Measurements from ENCODE around the gene CBLB.

CBLB gene

GRCh38 chr3:105813710-105814109 lies 55.1 kb downstream of the CBLB start:
- no peak for DNase-seq

GRCh38 chr3:105812194-105812586 lies 56.6 kb downstream of the CBLB start:
- DNase-seq: no peak

- DNase-seq: peak; percentile 18
Measured at GRCh38 chr3:105811518-105812193, 57.2 kb downstream of the CBLB start.

DNA sequence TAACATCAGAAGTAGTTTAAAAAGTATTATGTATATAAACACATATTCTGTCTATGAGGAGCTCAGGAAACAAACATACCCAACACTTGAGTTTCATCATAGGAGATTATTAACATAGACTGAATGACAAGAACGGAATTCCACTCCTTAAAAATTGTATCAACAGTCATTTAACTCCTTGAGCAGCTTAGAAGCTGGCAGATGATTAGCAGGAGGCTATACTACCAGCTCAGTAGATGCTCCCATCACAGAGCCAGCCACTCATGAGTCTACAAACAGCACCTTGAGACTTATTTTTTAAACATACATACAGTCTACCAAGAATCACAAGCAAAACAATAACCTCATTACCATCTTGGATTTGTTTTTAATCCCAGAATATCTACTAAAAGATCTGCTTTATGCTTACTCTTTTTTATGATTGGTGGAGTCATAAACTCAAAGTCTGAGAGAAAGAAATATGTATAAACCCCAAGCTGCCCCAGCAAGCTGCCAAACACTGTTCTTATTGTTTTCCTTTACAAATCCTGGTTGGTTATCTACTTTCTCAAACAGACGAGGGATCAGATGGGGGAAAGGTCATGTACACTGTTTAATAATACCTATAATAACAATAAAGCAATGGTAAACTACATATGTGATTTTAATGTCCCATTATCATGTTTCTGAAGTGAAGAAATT lies 59.5 kb downstream of the CBLB start:
- DNase-seq: no peak

- no peak for DNase-seq
Measured at GRCh38 chr3:105807701-105808100, 61.1 kb downstream of the CBLB start.

- DNase-seq: no peak
Measured at GRCh38 chr3:105807146-105807545, 61.7 kb downstream of the CBLB start.

GRCh38 chr3:105806359-105806758 lies 62.5 kb downstream of the CBLB start:
- DNase-seq: peak; percentile 92

DNA sequence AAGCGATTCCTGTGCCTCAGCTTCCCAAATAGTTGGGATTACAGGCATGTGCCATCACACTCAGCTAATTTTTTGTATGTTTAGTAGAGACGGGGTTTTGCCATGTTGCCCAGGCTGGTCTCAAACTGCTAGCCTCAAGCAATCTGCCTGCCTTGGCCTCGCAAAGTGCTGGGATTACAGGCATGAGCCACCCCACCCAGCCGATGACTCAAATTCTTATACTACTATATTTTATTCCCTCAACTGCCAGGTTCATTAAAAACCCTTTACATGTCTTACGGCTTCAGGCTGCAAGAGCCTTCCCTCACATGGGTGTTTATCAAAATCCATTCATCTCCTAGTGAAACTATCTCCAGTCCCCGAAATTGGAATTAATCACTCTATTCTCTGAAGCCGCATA lies 63.4 kb downstream of the CBLB start:
- no peak for DNase-seq

DNA sequence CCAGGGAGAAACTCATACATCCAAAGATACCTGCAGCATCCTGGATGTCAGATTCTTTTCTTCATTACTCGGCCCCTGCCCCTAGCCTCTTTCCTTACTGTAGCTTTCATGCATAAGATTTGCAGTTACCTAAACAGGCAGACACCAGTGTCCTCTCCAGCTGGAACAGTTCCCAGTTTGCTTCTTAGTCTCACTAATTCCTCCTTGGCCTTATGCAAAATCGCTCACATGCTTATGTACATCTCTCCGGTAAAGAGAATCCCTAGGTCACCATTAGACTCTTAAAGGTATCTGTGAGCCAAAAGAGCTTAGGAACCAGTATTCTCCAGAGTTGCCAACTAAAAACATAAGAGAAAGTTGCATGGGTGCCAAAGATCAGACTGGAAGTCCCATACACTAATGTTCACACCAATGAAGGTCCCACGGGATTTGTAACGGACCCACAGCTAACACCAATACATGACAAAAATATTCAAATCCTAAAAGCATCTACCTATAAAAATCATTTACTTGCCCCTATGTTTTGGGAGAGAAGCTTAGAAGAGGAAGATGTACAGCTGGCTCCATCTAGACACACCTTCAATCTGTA lies 66.6 kb downstream of the CBLB start:
- DNase-seq: no peak

DNA sequence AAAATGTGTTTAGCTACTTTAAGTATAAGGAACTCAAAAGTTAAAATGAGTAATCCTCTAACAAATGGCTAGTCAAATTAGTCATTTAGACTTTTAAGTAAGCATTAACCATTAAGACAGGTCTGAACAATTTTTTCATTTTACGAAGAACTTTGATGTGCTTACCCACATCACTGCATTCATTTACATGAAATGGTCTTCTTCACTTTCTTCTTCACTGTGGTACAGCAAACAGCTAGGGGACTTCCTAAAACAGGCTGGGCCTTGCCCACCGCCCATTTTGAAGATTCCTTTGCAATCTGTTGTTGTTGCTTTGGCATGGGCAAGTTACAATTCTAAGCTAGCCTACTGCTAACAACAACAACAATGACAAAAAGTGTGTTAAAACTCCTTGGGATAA lies 67.4 kb downstream of the CBLB start:
- DNase-seq: no peak

DNA sequence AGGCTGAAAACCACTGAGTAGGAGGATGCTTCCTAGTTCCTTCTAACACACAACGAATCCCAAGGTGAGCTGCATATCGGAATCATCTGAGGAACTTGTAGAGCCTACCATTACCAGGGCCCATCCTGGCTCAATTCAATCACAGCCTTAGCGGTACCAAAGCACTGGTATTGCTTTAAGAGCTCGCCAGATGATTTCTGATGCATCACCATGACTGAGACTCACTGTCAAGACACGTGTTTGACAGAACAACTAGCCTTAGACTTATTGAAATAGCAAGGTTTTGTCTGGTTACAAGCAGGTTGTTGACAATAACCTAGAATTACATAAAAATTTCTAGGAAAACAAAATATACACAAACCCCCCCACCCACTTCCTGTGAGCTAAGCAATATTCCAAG lies 68.5 kb downstream of the CBLB start:
- DNase-seq: no peak

- DNase-seq: no peak
Measured at GRCh38 chr3:105799286-105799685, 69.5 kb downstream of the CBLB start.

DNA sequence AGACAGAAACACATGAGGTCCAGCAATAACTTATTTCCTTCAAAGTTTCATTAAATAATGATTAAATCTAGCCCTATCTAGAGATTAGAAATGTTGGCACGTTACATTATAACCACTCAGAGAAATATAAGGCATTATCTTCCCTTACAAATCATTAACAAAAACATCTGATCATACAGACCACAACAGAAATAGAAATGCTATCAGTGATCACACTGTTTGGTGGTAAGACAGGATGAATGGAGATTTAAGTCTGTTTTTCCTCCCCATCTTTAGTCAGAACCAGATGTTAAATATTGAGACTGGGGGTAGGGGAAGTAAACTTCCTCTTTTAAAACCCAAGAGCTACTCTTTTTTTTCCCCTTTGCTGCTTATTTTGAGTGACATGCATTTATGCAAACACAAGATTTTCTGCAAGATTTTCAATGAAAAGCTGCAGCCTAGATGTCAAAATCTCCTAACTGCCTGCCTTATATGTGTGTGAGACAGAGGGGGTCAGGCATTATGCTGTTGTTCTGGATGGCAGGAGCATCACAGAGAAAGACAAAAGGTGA lies 70.4 kb downstream of the CBLB start:
- DNase-seq: peak; percentile 89

- DNase-seq: no peak
Measured at GRCh38 chr3:105793040-105793439, 75.8 kb downstream of the CBLB start.

DNA sequence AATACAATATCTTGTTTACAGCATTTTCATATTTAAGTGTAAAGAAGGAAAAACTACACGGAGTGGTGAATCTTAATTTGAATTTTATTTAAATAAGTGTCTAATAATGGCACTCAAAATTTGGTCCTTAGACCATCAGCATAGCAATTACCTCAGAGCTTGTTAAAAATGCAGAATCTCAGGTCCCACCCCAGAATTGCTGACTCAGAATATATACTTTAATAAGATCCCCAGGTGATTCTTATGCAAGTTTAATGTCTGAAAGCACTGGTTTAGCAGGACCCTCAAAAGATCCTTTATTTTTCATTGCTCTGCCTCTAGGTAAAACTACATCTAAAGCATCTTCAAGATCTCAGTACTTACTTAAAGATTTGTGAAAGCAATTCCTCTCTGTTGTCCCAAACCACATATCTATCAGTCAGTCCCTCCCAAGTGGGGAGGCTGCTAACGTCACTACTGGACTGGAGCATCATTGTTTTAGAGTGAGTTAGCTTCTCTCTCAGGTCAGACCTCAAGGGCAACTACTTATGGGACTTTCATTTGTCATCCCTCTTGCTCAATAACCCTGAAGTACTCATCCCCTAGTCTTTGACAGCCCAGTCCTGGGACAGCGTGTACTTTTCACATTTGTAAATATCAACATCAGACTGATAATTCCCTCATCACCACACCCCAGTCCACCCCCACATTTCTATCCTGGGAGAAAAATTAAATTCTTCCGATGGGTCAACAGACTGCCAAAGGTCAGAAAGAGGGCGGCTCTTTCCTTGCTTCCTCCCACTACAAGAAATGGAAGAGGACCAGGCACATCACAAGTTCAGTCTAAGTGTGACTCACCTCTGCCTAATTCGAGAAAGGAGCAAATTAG lies 76.7 kb downstream of the CBLB start:
- DNase-seq: no peak

- DNase-seq: no peak
Measured at GRCh38 chr3:105791131-105791530, 77.7 kb downstream of the CBLB start.

- no peak for DNase-seq
Measured at GRCh38 chr3:105790534-105790933, 78.3 kb downstream of the CBLB start.

DNA sequence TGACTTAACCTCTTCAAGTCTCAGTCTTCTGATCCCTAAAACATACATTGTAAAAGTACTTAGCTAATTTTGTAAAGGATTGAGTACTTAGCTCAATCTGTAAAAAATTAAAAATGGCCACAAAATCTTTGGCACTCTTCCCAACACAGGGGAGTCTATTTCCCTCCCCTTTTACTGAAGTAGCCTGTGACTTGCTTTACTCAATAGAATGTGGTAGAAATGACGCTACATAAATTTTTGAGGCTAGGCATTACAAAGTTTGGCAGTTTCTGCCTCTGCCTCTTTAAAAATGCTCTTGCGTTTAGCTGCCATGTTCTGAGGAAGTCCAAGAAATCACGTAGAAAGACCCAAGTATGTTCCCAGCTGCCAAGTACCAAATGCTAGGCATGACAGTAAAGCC lies 80.2 kb downstream of the CBLB start:
- DNase-seq: no peak

DNA sequence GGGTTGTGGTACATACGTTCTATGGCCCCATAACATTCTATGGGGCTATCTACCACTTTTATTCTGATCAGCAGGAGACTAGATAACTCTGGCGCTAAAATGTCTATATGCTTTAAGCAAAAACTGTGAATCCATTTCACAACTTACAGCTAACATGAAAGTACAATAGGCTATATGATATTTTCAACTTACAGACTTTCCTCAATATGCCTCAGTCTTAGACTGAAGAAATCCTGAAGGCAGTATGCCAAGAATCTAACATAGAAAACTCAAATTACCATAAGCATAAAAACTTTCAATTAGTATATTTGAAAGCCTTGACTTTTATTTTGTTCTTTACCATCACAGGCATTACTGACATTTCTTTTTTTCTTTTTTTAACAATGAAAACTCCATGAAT lies 81.4 kb downstream of the CBLB start:
- no peak for DNase-seq

- DNase-seq: no peak
Measured at GRCh38 chr3:105786990-105787389, 81.8 kb downstream of the CBLB start.

GRCh38 chr3:105786241-105786640 lies 82.6 kb downstream of the CBLB start:
- DNase-seq: no peak

GRCh38 chr3:105785803-105786202 lies 83.0 kb downstream of the CBLB start:
- no peak for DNase-seq

DNA sequence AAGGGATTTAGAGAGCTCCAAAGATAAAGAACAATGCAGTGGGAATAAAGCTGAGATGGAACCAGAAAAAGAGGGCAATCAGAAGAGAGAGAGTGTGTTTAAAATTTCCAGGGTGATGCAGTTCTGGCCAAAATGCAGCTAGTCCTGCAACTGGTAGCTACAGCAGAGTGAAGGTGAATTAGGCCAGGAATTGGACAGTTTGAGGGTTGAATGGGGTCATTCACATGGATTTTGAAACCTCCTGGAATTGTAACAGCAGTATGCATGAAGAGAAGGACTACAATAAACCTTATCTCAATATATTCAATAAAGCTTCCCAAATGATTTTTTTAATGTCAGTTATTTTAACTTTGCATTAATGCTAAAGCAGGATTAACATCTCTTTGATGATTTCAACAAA lies 85.2 kb downstream of the CBLB start:
- no peak for DNase-seq

Measured in hematopoietic multipotent progenitor cell treated with erythropoietin and hydrocortisone succinate and interleukin-3 and kit ligand, for 4 days (in vitro differentiated cells).